Activated B cell treated with CpG ODN at 0.5 μM for 24 hours (primary cell): ENCODE results near the gene THUMPD3. TPM values are rescaled to one million over a fixed set of nuclear protein-coding genes. Genes with fewer than 3 reads are reported as not detected.

Experiments used
- ATAC-seq: fragments of 200-7000 bp; cut with Tn5 transposase; one replicate; pipeline ENCODE4 v1.10.0; 2021; ENCODE audit warnings: low read depth, mild to moderate bottlenecking, moderate library complexity
- CTCF ChIA-PET: fragments of 350-600 bp; sonication (Branson Sonifier 250); formaldehyde crosslinking; loops from one replicate; lab custom pipeline; 2021; ENCODE audit warnings: antibody characterized with exemption; lab: Charles Lee
- POLR2A ChIA-PET: fragments of 350-600 bp; sonication (Branson Sonifier 250); formaldehyde crosslinking; loops from one replicate; lab custom pipeline; 2021; ENCODE audit warnings: antibody characterized with exemption; lab: Charles Lee
- DNase-seq: peaks from one replicate; pipeline ENCODE4 v3.0.0; 2022
- H3K27ac Mint-ChIP-seq: one replicate; pipeline ENCODE4 v1.8.0; 2020; ENCODE audit warnings: mixed read lengths
- H3K27me3 Mint-ChIP-seq: one replicate; pipeline ENCODE4 v1.8.0; 2021; ENCODE audit warnings: mixed read lengths
- H3K36me3 Mint-ChIP-seq: one replicate; pipeline ENCODE4 v1.8.0; 2021; ENCODE audit warnings: low read depth, mixed read lengths
- H3K4me1 Mint-ChIP-seq: one replicate; pipeline ENCODE4 v1.8.0; 2021; ENCODE audit warnings: mixed read lengths
- H3K4me3 Mint-ChIP-seq: one replicate; pipeline ENCODE4 v1.8.0; 2020; ENCODE audit warnings: mild to moderate bottlenecking, mixed read lengths
- H3K9me3 Mint-ChIP-seq: one replicate; pipeline ENCODE4 v1.8.0; 2020; ENCODE audit warnings: mixed read lengths
- CTCF ChIP-seq: fragments of 200-600 bp; IDR thresholded peaks from one replicate; pipeline ENCODE4 v1.8.0; 2022; ENCODE audit warnings: antibody characterized with exemption, mild to moderate bottlenecking
- intact Hi-C: fragments of 100-400 bp; cut with micrococcal nuclease; formaldehyde crosslinking; loops from one replicate; pipeline ENCODE4 v1.15.1; 2024
- total RNA-seq: library from RNA; stranded (reverse); gene quantifications from 2 replicates; pipeline ENCODE4 v1.2.3, GENCODE V29; 2022

Gene THUMPD3
- total RNA-seq, 1 donor from 2014 or later: 42.0 TPM

GRCh38 chr3:9388562-9389272 lies 25.9 kb downstream of the THUMPD3 start:
- no peak overlapping the region for H3K27ac Mint-ChIP-seq
- ATAC-seq: no peak
- DNase-seq: no peak
- H3K9me3 Mint-ChIP-seq: no peaks in the 10 kb centered on the region
- ChIA-PET CTCF (no interaction called here), POLR2A (interaction anchor here (0.7 to 1.1 kb wide), 2 partner anchors 8 to 46 kb away, joined by 4 read pairs; no protein-coding TSS in a partner anchor)
- H3K4me1 Mint-ChIP-seq: peaks cover 32% of the 10 kb centered on the region
- no peak overlapping the region for H3K4me3 Mint-ChIP-seq
- TF ChIP-seq CTCF: no peak
- no peaks in the 10 kb centered on the region for H3K27me3 Mint-ChIP-seq
- H3K36me3 Mint-ChIP-seq: peaks cover 94% of the 10 kb centered on the region
- intact Hi-C loops: loop anchor here (5.0 kb wide), 1 partner anchor 34 kb away; no protein-coding TSS in a partner anchor

- Mint-ChIP-seq H3K27ac (no peak overlapping the region), H3K27me3 (no peaks in the 10 kb centered on the region), H3K36me3 (peaks cover 94% of the 10 kb centered on the region), H3K9me3 (no peaks in the 10 kb centered on the region), H3K4me1 (peaks cover 44% of the 10 kb centered on the region), H3K4me3 (no peak overlapping the region)
- no peak for TF ChIP-seq CTCF
- ATAC-seq: no peak
- ChIA-PET POLR2A (no interaction called here), CTCF (no interaction called here)
- no peak for DNase-seq
- intact Hi-C loops: no loop called here
Observed at GRCh38 chr3:9390265-9390888, 27.5 kb downstream of the THUMPD3 start.

- peak overlapping the region; percentile 35 for H3K27ac Mint-ChIP-seq
- DNase-seq: no peak
- H3K4me3 Mint-ChIP-seq: no peak overlapping the region
- TF ChIP-seq CTCF: no peak
- H3K27me3 Mint-ChIP-seq: no peaks in the 10 kb centered on the region
- ChIA-PET CTCF (interaction anchor here (1.3 kb wide), 1 partner anchor 39 kb away, joined by 3 read pairs; no protein-coding TSS in a partner anchor), POLR2A (interaction anchor here (1.8 kb wide), 1 partner anchor 29 kb away, joined by 4 read pairs; the partner anchor contains the start of gene THUMPD3)
- intact Hi-C loops: no loop called here
- ATAC-seq: no peak
- peaks cover 91% of the 10 kb centered on the region for H3K36me3 Mint-ChIP-seq
- H3K9me3 Mint-ChIP-seq: no peaks in the 10 kb centered on the region
- H3K4me1 Mint-ChIP-seq: peaks cover 43% of the 10 kb centered on the region
Observed at GRCh38 chr3:9392041-9392440, 29.2 kb downstream of the THUMPD3 start.

GRCh38 chr3:9395570-9396300 lies 32.9 kb downstream of the THUMPD3 start:
- no peaks in the 10 kb centered on the region for H3K27me3 Mint-ChIP-seq
- CTCF ChIA-PET: interaction anchor here (0.8 to 2.3 kb wide), 3 partner anchors 30 to 42 kb away, joined by 4 to 8 read pairs (median 4); partner anchors contain the start of gene THUMPD3
- DNase-seq: no peak
- no peak for TF ChIP-seq CTCF
- ATAC-seq: no peak
- intact Hi-C loops: loop anchor here (1.0 to 2.0 kb wide), 8 partner anchors 33 to 1877 kb away; partner anchors contain the start of genes ATG7, FANCD2, JAGN1 and TADA3
- H3K36me3 Mint-ChIP-seq: peaks cover 71% of the 10 kb centered on the region
- peak overlapping the region; percentile 98 for H3K4me3 Mint-ChIP-seq
- peaks cover 60% of the 10 kb centered on the region for H3K4me1 Mint-ChIP-seq
- H3K9me3 Mint-ChIP-seq: no peaks in the 10 kb centered on the region
- POLR2A ChIA-PET: interaction anchor here (0.6 to 3.7 kb wide), 14 partner anchors 9 to 615 kb away, joined by 3 to 84 read pairs (median 9); partner anchors contain the start of genes ARPC4, BRPF1, CRELD1 and TADA3
- H3K27ac Mint-ChIP-seq: peak overlapping the region; percentile 88
